Uterus (tissue), 2 donors: Measurements from ENCODE around the gene CDH2.

Experiments
- POLR2A ChIP-seq, 2 donors: fragments of 450-650 bp; IDR thresholded peaks; one replicate each; pipeline ENCODE4 v1.6.1; 2016; ENCODE audit warnings: antibody characterized with exemption in 2 of 2, mild to moderate bottlenecking in 1 of 2, moderate library complexity in 1 of 2
- TF ChIP-seq, protein P1 (sequence below), 4 experiments: fragments of 200-600 bp in 2 of 4; fragments of 450-650 bp in 2 of 4; sonication (generic) in 2 of 4; IDR thresholded peaks; one replicate each; pipeline ENCODE4 v1.5.1; 2016 to 2019; ENCODE audit warnings: antibody characterized with exemption in 4 of 4, mild to moderate bottlenecking in 2 of 4, moderate library complexity in 1 of 4

DNA sequence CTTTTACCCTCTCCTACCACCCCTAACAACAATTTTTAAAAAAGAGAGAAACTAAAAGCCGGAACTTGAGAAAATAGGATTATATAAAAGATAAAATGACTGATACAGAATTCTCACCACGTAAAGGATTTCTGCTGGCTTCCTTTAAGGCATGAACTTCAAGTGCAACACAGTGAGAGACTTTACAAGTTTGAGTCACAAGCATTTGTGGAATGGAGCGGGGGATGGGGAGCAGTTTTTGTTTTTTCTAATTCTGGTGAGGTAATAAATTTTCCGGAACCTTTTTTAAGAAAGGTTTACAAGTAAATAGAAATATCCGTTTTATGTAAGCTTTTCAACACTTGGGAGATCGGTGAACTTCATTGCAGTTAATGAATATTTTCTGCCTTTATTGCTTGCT is 1.8 kb upstream of the CDH2 start:
- TF ChIP-seq, protein P1, sequence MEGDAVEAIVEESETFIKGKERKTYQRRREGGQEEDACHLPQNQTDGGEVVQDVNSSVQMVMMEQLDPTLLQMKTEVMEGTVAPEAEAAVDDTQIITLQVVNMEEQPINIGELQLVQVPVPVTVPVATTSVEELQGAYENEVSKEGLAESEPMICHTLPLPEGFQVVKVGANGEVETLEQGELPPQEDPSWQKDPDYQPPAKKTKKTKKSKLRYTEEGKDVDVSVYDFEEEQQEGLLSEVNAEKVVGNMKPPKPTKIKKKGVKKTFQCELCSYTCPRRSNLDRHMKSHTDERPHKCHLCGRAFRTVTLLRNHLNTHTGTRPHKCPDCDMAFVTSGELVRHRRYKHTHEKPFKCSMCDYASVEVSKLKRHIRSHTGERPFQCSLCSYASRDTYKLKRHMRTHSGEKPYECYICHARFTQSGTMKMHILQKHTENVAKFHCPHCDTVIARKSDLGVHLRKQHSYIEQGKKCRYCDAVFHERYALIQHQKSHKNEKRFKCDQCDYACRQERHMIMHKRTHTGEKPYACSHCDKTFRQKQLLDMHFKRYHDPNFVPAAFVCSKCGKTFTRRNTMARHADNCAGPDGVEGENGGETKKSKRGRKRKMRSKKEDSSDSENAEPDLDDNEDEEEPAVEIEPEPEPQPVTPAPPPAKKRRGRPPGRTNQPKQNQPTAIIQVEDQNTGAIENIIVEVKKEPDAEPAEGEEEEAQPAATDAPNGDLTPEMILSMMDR (IDR thresholded peaks at IDR 0.05) = no peak
- no peak for TF ChIP-seq POLR2A (IDR thresholded peaks at IDR 0.05)
